HFFc6 (cell line): ENCODE data around the gene ARL14EPL. TPM values are rescaled to one million over a fixed set of nuclear protein-coding genes. Genes with fewer than 3 reads are reported as not detected.

ENCODE experiments used
- DNase-seq: peaks from one replicate; pipeline ENCODE4 v3.0.0-alpha.2; 2018
- H3K27ac Mint-ChIP-seq: 2 replicates; pipeline ENCODE4 v1.8.0; 2020; ENCODE audit warnings: mild to moderate bottlenecking, mixed read lengths
- H3K27me3 Mint-ChIP-seq: 2 replicates; pipeline ENCODE4 v1.8.0; 2021; ENCODE audit warnings: mild to moderate bottlenecking, moderate library complexity, mixed read lengths; ENCODE audit not compliant: insufficient read depth
- H3K36me3 Mint-ChIP-seq: 2 replicates; pipeline ENCODE4 v1.8.0; 2021; ENCODE audit warnings: low read depth, mixed read lengths
- H3K4me1 Mint-ChIP-seq: 2 replicates; pipeline ENCODE4 v1.8.0; 2020; ENCODE audit warnings: low read depth, mixed read lengths
- H3K4me3 Mint-ChIP-seq: 2 replicates; pipeline ENCODE4 v1.8.0; 2020; ENCODE audit warnings: mild to moderate bottlenecking, moderate library complexity, mixed read lengths
- H3K9me3 Mint-ChIP-seq: 2 replicates; pipeline ENCODE4 v1.8.0; 2020; ENCODE audit warnings: mild to moderate bottlenecking, mixed read lengths
- long read RNA-seq: library from polyadenylated mRNA; unstranded; transcript quantifications from one replicate; pipeline ENCODE4 v2.0.0, GENCODE V29; 2019
- total RNA-seq, 6 experiments: library from RNA; stranded (reverse); fragmentation: NEBNext Ultra II Directional; extraction: Animal tissue kit (Norgen Biotek cat#: 25700); gene quantifications; 2 replicates in 1 of 6; 3 replicates in 5 of 6; pipeline ENCODE4 v1.2.3, GENCODE V29; 2021
- TF ChIP-seq, protein P1 (sequence below): fragments of 200-600 bp; sonication (generic); IDR thresholded peaks from 2 replicates; pipeline ENCODE4 v1.5.0; 2021; ENCODE audit warnings: antibody characterized with exemption, mild to moderate bottlenecking

The ARL14EPL gene
- total RNA-seq: not detected
- long read RNA-seq, partial matches to known transcripts: 0 of 3 reads
- long read RNA-seq, other reads (novel, unspliced or antisense): 3 of 3 reads

- DNase-seq: peak; percentile 76
- peaks cover 16% of the 10 kb centered on the region for H3K4me1 Mint-ChIP-seq
- no peak within 1 kb of the TSS for H3K27ac Mint-ChIP-seq
- no peak within 1 kb of the TSS for H3K4me3 Mint-ChIP-seq
- H3K9me3 Mint-ChIP-seq: no peaks in the 10 kb centered on the region
- TF ChIP-seq, protein P1, sequence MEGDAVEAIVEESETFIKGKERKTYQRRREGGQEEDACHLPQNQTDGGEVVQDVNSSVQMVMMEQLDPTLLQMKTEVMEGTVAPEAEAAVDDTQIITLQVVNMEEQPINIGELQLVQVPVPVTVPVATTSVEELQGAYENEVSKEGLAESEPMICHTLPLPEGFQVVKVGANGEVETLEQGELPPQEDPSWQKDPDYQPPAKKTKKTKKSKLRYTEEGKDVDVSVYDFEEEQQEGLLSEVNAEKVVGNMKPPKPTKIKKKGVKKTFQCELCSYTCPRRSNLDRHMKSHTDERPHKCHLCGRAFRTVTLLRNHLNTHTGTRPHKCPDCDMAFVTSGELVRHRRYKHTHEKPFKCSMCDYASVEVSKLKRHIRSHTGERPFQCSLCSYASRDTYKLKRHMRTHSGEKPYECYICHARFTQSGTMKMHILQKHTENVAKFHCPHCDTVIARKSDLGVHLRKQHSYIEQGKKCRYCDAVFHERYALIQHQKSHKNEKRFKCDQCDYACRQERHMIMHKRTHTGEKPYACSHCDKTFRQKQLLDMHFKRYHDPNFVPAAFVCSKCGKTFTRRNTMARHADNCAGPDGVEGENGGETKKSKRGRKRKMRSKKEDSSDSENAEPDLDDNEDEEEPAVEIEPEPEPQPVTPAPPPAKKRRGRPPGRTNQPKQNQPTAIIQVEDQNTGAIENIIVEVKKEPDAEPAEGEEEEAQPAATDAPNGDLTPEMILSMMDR: peak; percentile 55; the same call in 1 of the 2 replicates
- H3K36me3 Mint-ChIP-seq: no peaks in the 10 kb centered on the region
- H3K27me3 Mint-ChIP-seq: peaks cover 4% of the 10 kb centered on the region; the same call in 1 of the 2 replicates
Measured at GRCh38 chr5:116032094-116032517, at the start of gene ARL14EPL. Gene ARL14EPL, plus strand, starts transcription at chr5:116032472. Its CDS starts 18,994 bp downstream, at chr5:116051466.

DNA sequence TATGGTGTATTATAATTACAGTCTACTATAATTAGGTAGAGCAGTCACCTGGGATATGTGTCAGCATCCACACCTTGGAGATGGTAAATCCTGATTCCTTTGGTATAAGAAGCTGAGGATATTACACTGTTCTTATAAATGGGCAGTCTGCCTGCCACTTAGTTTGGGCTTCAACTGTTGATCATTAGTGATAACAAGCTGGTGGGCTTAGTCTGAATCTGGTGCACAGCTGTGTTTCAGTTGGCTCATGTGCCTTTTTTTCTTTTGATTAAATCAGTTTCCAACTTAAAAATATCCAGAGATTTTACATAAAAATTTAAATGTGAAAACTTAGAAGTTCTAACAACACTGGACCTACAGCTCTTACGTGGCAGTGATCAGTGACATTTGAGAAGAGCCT lies 48.8 kb upstream of the ARL14EPL start:
- no peaks in the 10 kb centered on the region for H3K9me3 Mint-ChIP-seq
- H3K4me3 Mint-ChIP-seq: no peak overlapping the region
- TF ChIP-seq, protein P1: no peak
- H3K27me3 Mint-ChIP-seq: no peaks in the 10 kb centered on the region; the same call in 1 of the 2 replicates
- H3K36me3 Mint-ChIP-seq: no peaks in the 10 kb centered on the region
- DNase-seq: no peak
- H3K27ac Mint-ChIP-seq: no peak overlapping the region
- H3K4me1 Mint-ChIP-seq: peaks cover 32% of the 10 kb centered on the region

DNA sequence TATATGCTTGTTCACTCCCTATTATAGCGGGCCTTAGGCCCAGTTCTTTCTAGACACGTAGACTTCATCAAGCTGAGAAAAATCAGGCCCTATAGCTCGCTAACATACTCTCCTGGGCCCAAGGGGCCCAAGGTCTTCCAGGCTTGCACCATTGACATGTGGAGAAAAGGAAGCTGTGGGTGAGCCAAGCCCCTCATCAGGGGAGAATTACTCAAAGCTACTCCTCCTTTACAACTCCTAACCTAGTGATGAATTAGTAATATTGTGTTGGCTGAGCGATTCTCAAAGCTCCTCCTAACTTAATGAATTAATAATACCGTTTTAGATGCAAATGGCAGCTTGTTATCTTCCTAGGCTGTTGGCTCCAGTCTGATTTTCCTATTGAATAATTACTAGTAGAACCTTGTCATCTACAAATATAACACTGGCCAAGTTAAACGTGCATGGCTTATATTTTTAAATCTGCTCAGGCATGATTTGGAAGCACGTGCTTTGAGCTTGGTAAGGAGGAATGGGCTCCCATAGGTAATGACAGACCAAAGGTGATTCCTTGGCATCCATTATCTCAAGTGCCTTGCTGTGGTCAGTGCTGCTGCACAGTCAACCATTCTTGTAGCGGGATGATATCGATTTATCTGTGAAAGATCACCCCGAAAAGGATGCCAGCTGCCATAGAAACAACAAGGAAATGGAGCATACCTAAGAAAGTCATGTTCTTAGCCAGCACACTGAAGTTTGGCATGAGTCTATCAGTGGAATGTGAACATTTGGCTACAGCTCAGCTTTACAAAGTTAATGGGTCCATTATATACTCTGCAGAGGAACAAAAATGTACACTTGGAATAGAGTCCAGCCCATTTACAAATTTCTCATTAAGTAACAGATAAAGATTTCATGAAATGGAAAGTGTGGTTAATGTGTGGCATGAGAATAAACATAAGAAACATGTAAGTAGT lies 46.2 kb upstream of the ARL14EPL start:
- DNase-seq: peak; percentile 15
- H3K4me1 Mint-ChIP-seq: peaks cover 7% of the 10 kb centered on the region
- H3K36me3 Mint-ChIP-seq: no peaks in the 10 kb centered on the region
- TF ChIP-seq, protein P1: no peak
- peaks cover 2% of the 10 kb centered on the region for H3K27me3 Mint-ChIP-seq
- no peaks in the 10 kb centered on the region for H3K9me3 Mint-ChIP-seq
- H3K27ac Mint-ChIP-seq: no peak overlapping the region
- H3K4me3 Mint-ChIP-seq: no peak overlapping the region

- Mint-ChIP-seq H3K27me3 (peaks cover 2% of the 10 kb centered on the region), H3K4me3 (no peak overlapping the region), H3K4me1 (peaks cover 7% of the 10 kb centered on the region), H3K9me3 (no peaks in the 10 kb centered on the region), H3K27ac (no peak overlapping the region), H3K36me3 (no peaks in the 10 kb centered on the region)
- DNase-seq: no peak
- TF ChIP-seq, protein P1: no peak
Measured at GRCh38 chr5:115988002-115988401, 44.3 kb upstream of the ARL14EPL start.

- Mint-ChIP-seq H3K36me3 (no peaks in the 10 kb centered on the region), H3K4me1 (no peaks in the 10 kb centered on the region), H3K27ac (no peak overlapping the region), H3K27me3 (peaks cover 4% of the 10 kb centered on the region), H3K4me3 (no peak overlapping the region), H3K9me3 (no peaks in the 10 kb centered on the region)
- DNase-seq: no peak
- TF ChIP-seq, protein P1: no peak
Measured at GRCh38 chr5:115992848-115993350, 39.4 kb upstream of the ARL14EPL start.
